WTC11 (cell line): ENCODE measurements around the gene OTOS.

Experiments used
- EMX1 ChIP-seq: fragments of 250-450 bp; sonication (Bioruptor Pico); IDR thresholded peaks from 2 replicates; pipeline ENCODE4 v1.8.0; 2021; ENCODE audit warnings: mild to moderate bottlenecking
- ETV6 ChIP-seq: sonication (generic); formaldehyde crosslinking; IDR thresholded peaks from 2 replicates; pipeline ENCODE4 v1.8.1; 2022; ENCODE audit warnings: mild to moderate bottlenecking, missing genetic modification reagents
- JAZF1 ChIP-seq: fragments of 250-450 bp; sonication (Bioruptor Pico); IDR thresholded peaks from 2 replicates; pipeline ENCODE4 v1.9.0; 2021; ENCODE audit warnings: moderate library complexity, mild to moderate bottlenecking, inconsistent platforms
- OVOL2 ChIP-seq: fragments of 250-450 bp; sonication (Bioruptor Pico); IDR thresholded peaks from 2 replicates; pipeline ENCODE4 v1.9.0; 2021; ENCODE audit warnings: mild to moderate bottlenecking, borderline replicate concordance
- ZNF263 ChIP-seq: sonication (generic); formaldehyde crosslinking; IDR thresholded peaks from 2 replicates; pipeline ENCODE4 v1.8.1; 2022; ENCODE audit warnings: low read depth, mild to moderate bottlenecking, moderate library complexity, missing genetic modification reagents
- TF ChIP-seq, protein P1 (sequence below): sonication (generic); formaldehyde crosslinking; IDR thresholded peaks from 2 replicates; pipeline ENCODE4 v1.8.0; 2022; ENCODE audit warnings: missing genetic modification reagents
- TF ChIP-seq, protein P2 (sequence below): sonication (generic); formaldehyde crosslinking; IDR thresholded peaks from 2 replicates; pipeline ENCODE4 v1.8.1; 2022; ENCODE audit warnings: missing genetic modification reagents, borderline replicate concordance
- TF ChIP-seq, protein P3 (sequence below): sonication (generic); formaldehyde crosslinking; IDR thresholded peaks from 2 replicates; pipeline ENCODE4 v1.8.0; 2022; ENCODE audit warnings: mild to moderate bottlenecking, missing genetic modification reagents
- TF ChIP-seq, protein P4 (sequence below): sonication (generic); formaldehyde crosslinking; IDR thresholded peaks from 2 replicates; pipeline ENCODE4 v1.8.1; 2022; ENCODE audit warnings: low read depth, missing genetic modification reagents, borderline replicate concordance
- TF ChIP-seq, protein P5 (sequence below): fragments of 200-600 bp; IDR thresholded peaks from 2 replicates; pipeline ENCODE4 v1.8.0; 2022; ENCODE audit warnings: antibody characterized with exemption

DNA sequence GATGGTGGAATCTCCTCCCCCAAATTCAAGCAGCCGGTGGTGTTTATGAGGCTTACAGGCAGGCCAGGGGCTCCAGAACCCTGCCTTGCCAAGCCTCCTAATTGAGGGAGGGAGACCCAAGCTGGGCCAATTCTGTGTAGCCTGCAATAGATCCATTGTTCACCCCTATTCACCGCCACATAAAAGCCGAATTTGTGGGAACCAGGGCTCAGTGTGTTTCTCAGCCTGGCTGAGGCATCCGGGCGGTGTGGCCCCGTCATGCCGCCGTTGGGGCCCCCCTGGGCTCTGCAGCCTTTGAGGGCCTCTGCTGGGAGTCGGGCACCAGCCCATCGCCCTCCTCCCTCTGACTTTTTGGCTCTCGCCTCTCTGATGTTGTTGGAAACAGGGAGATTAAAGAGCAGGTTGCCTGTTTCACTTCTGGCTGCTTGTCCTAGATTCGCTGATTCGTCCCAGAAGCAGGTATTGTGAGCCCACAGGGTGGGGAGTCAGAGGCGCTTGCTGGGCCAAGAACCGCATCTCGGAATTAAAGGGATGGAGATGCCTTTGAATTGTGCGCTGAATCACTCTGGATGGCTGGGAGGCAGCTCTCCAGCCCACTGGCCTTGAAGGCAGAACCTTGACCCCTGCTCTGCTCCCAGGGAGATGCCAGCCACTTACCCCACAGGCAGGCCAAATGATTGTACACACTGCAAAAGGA is 14.7 kb upstream of the OTOS start:
- TF ChIP-seq, protein P1, sequence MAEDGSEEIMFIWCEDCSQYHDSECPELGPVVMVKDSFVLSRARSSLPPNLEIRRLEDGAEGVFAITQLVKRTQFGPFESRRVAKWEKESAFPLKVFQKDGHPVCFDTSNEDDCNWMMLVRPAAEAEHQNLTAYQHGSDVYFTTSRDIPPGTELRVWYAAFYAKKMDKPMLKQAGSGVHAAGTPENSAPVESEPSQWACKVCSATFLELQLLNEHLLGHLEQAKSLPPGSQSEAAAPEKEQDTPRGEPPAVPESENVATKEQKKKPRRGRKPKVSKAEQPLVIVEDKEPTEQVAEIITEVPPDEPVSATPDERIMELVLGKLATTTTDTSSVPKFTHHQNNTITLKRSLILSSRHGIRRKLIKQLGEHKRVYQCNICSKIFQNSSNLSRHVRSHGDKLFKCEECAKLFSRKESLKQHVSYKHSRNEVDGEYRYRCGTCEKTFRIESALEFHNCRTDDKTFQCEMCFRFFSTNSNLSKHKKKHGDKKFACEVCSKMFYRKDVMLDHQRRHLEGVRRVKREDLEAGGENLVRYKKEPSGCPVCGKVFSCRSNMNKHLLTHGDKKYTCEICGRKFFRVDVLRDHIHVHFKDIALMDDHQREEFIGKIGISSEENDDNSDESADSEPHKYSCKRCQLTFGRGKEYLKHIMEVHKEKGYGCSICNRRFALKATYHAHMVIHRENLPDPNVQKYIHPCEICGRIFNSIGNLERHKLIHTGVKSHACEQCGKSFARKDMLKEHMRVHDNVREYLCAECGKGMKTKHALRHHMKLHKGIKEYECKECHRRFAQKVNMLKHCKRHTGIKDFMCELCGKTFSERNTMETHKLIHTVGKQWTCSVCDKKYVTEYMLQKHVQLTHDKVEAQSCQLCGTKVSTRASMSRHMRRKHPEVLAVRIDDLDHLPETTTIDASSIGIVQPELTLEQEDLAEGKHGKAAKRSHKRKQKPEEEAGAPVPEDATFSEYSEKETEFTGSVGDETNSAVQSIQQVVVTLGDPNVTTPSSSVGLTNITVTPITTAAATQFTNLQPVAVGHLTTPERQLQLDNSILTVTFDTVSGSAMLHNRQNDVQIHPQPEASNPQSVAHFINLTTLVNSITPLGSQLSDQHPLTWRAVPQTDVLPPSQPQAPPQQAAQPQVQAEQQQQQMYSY, result no peak
- TF ChIP-seq, protein P2, sequence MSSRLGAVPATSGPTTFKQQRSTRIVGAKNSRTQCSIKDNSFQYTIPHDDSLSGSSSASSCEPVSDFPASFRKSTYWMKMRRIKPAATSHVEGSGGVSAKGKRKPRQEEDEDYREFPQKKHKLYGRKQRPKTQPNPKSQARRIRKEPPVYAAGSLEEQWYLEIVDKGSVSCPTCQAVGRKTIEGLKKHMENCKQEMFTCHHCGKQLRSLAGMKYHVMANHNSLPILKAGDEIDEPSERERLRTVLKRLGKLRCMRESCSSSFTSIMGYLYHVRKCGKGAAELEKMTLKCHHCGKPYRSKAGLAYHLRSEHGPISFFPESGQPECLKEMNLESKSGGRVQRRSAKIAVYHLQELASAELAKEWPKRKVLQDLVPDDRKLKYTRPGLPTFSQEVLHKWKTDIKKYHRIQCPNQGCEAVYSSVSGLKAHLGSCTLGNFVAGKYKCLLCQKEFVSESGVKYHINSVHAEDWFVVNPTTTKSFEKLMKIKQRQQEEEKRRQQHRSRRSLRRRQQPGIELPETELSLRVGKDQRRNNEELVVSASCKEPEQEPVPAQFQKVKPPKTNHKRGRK (CRISPR knock-in tag), result no peak
- TF ChIP-seq EMX1 (CRISPR knock-in tag) (no peak), ETV6 (CRISPR knock-in tag) (no peak), JAZF1 (CRISPR knock-in tag) (no peak), ZNF263 (CRISPR knock-in tag) (no peak), OVOL2 (CRISPR knock-in tag) (no peak)
- TF ChIP-seq, protein P3, sequence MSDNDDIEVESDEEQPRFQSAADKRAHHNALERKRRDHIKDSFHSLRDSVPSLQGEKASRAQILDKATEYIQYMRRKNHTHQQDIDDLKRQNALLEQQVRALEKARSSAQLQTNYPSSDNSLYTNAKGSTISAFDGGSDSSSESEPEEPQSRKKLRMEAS (CRISPR knock-in tag), result no peak
- TF ChIP-seq, protein P4, sequence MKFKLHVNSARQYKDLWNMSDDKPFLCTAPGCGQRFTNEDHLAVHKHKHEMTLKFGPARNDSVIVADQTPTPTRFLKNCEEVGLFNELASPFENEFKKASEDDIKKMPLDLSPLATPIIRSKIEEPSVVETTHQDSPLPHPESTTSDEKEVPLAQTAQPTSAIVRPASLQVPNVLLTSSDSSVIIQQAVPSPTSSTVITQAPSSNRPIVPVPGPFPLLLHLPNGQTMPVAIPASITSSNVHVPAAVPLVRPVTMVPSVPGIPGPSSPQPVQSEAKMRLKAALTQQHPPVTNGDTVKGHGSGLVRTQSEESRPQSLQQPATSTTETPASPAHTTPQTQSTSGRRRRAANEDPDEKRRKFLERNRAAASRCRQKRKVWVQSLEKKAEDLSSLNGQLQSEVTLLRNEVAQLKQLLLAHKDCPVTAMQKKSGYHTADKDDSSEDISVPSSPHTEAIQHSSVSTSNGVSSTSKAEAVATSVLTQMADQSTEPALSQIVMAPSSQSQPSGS, result no peak
- TF ChIP-seq, protein P5, sequence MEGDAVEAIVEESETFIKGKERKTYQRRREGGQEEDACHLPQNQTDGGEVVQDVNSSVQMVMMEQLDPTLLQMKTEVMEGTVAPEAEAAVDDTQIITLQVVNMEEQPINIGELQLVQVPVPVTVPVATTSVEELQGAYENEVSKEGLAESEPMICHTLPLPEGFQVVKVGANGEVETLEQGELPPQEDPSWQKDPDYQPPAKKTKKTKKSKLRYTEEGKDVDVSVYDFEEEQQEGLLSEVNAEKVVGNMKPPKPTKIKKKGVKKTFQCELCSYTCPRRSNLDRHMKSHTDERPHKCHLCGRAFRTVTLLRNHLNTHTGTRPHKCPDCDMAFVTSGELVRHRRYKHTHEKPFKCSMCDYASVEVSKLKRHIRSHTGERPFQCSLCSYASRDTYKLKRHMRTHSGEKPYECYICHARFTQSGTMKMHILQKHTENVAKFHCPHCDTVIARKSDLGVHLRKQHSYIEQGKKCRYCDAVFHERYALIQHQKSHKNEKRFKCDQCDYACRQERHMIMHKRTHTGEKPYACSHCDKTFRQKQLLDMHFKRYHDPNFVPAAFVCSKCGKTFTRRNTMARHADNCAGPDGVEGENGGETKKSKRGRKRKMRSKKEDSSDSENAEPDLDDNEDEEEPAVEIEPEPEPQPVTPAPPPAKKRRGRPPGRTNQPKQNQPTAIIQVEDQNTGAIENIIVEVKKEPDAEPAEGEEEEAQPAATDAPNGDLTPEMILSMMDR, result no peak
